VCaP (cell line): ENCODE measurements around the gene ASB2.

Experiments
- H3K27ac ChIP-seq: fragments of 450-650 bp; 2 replicates; pipeline ENCODE4 v1.5.1; 2017
- CTCF ChIP-seq: fragments of 450-650 bp; conservative IDR thresholded peaks from 2 replicates; pipeline ENCODE4 v1.5.1; 2017; ENCODE audit warnings: mild to moderate bottlenecking, moderate library complexity

Gene ASB2

GRCh38 chr14:94000267-94000666 is 23.9 kb upstream of the ASB2 start:
- H3K27ac ChIP-seq = no peak overlapping the region
- no peak for TF ChIP-seq CTCF

GRCh38 chr14:93999573-93999972 is 23.2 kb upstream of the ASB2 start:
- no peak overlapping the region for H3K27ac ChIP-seq
- no peak for TF ChIP-seq CTCF

DNA sequence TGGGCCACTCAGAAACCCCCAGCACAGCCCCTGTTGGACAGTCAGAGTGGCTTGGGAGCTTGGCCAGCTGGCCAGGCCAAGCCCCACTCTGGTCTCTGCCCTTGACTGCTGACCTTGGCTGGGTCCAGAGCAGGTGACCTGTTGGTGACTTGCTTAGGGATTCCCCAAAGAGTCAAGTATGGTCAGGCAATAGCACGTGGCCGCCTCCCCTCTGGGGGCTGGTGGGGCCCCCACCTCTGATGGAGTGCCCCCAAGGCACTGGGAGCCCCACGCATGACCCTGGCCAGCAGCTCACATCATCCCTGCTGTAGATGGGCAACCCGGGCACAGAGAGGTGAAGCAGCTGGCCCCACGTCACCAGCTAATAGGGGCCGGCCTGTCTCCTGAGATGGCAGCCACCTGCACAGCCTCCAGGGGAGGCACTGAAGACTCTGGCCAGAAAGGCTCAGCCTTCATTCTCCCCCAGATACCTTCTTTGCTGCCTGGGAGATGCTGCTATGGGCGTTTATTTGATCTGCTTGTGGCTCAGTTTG is 22.6 kb upstream of the ASB2 start:
- TF ChIP-seq CTCF = no peak
- H3K27ac ChIP-seq = no peak overlapping the region

DNA sequence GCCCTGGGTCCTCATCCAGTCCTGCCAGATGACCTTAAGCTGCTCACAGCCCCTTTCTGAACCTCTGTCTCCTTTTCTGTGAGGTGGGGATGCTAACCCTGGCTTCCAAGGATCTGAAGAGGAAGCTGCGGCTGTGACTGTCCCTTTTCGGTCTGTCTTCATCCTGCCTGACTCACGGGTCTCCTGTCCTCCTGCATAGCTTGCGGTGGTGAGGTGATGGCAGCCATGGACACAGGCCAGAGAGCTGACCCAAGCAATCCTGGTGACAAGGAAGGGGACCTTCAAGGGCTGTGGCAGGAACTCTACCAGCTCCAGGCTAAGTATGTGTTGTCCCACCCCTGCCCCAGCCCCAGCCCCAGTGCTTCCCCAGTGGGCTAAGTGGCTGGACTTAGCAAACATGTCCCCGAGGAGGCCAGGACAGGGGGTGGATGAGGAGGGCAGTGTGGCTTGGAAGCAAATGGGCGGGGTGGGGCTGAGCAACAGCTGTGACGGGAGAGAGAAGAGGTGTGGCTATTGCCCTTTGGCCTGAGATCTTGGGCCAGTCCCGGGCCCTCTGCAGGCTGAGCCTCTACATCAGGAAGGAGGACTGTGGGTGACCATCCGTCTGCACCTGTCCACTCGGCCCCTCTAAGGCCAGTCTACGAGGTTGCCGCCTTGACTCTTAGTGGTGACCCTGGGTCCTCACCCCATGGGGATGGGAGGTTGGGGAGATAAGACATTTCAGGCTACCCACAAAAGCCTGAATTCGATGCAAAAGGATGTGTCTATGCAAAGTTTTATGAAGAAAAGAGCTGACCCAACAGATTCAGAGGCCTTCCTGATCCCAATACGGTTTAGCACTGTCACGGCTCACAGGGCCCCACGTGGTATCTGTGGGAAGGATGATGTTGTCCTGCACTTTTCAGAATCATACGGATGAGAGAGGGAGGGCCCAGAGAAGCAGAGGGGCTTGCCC is 21.8 kb upstream of the ASB2 start:
- H3K27ac ChIP-seq = no peak overlapping the region
- no peak for TF ChIP-seq CTCF

DNA sequence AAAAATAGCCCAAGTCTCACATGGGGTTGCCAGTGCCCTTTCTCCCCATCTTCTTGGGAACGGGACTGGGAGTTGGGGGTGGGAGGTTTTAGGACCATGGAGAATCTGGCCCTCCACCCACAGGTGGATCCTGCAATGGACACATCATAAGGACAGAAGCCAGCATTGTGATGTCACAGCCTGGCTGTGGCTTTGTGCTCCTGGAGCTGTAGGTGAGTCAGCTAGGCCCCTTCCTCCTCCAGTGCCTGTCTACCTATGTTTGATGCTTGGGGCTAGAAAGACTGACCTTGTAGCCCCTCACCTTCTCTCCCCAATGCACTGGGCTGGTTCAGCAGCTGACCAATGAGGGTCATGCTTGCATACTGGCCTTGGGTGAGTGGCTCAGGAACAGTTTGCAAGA is 20.7 kb upstream of the ASB2 start, which contains the start of gene CCDC197:
TSS of gene CCDC197 (plus strand) at position 220 of the 400 bp plus-strand sequence. CDS start 831 bp downstream, outside the sequence.
- H3K27ac ChIP-seq = no peak within 1 kb of the TSS

GRCh38 chr14:93996130-93996695 is 19.8 kb upstream of the ASB2 start:
- TF ChIP-seq CTCF = no peak
- no peak overlapping the region for H3K27ac ChIP-seq

More for the DNA sequence above, 20.7 kb upstream of the ASB2 start, which contains the start of gene CCDC197:
- no peak for TF ChIP-seq CTCF
